ENCODE data around the gene TPK1.

Gene TPK1

DNA sequence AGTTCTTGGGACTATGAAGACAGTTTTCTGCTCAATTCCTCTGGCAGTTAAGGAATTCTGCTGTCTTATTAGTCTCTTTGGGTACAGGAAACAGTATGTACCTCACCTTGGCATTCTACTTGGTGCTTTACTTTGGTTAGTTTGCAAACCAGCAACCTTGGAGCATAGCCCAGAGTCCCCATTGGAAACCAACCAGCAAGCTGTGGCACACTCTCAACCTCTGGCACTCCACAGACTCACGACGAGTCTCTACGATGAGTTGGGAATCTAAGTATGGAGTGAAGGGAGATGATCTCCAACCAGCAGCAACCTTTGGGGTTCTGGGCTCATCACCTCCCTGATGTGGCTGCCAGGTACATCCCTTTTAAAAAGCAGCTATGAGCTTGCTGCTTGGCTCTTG lies 43.8 kb downstream of the TPK1 start:
- Histone ChIP-seq H3K36me3 (ENCODE audit: insufficient read depth) (no peaks in the 10 kb centered on the region), H3K4me2 (no peak overlapping the region), H3K27me3 (ENCODE audit: insufficient read depth, low read depth) (no peaks in the 10 kb centered on the region), H3K27ac (no peak overlapping the region), H3K4me3 (IDR thresholded peaks at IDR 0.05; ENCODE audit: insufficient read depth, low read depth, low read length) (no peak overlapping the region), H3K79me2 (ENCODE audit: insufficient read depth, low read depth) (no peaks in the 10 kb centered on the region), H2AFZ (ENCODE audit: low read depth) (no peak overlapping the region), H3K4me1 (ENCODE audit: low read depth, poor library complexity, severe bottlenecking) (no peaks in the 10 kb centered on the region), H4K20me1 (ENCODE audit: insufficient read depth) (no peaks in the 10 kb centered on the region), H3K9ac (no peak overlapping the region)
- TF ChIP-seq, protein P1, sequence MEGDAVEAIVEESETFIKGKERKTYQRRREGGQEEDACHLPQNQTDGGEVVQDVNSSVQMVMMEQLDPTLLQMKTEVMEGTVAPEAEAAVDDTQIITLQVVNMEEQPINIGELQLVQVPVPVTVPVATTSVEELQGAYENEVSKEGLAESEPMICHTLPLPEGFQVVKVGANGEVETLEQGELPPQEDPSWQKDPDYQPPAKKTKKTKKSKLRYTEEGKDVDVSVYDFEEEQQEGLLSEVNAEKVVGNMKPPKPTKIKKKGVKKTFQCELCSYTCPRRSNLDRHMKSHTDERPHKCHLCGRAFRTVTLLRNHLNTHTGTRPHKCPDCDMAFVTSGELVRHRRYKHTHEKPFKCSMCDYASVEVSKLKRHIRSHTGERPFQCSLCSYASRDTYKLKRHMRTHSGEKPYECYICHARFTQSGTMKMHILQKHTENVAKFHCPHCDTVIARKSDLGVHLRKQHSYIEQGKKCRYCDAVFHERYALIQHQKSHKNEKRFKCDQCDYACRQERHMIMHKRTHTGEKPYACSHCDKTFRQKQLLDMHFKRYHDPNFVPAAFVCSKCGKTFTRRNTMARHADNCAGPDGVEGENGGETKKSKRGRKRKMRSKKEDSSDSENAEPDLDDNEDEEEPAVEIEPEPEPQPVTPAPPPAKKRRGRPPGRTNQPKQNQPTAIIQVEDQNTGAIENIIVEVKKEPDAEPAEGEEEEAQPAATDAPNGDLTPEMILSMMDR (conservative IDR thresholded peaks at IDR 0.05; ENCODE audit: low read depth, low read length) = no peak

DNA sequence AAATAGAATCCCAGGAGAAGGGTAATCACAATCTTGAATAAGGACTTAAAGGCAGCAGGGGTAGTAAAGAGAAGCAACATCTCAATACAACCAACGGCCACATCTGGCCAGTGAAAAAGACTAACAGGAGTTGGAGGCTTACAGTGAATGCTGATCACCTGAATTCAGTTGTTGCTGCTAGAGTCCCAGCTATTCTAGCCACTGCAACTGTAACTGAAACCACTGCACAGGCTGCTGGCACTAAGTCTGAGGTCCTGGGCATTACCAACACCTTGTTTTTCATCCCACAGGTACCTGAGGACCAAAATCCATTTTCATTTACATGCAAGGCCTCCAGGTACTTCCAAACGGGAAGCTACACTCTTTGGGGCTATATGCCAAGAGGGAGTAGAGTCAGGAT lies 44.4 kb downstream of the TPK1 start:
- Histone ChIP-seq H3K4me3 (IDR thresholded peaks at IDR 0.05; ENCODE audit: insufficient read depth, low read depth, low read length) (no peak overlapping the region), H3K27me3 (ENCODE audit: insufficient read depth, low read depth) (no peaks in the 10 kb centered on the region), H3K79me2 (ENCODE audit: insufficient read depth, low read depth) (no peaks in the 10 kb centered on the region), H3K36me3 (ENCODE audit: insufficient read depth) (no peaks in the 10 kb centered on the region), H3K4me2 (no peak overlapping the region), H3K9ac (no peak overlapping the region), H2AFZ (ENCODE audit: low read depth) (no peak overlapping the region), H4K20me1 (ENCODE audit: insufficient read depth) (no peaks in the 10 kb centered on the region), H3K4me1 (ENCODE audit: low read depth, poor library complexity, severe bottlenecking) (no peaks in the 10 kb centered on the region), H3K27ac (no peak overlapping the region)
- TF ChIP-seq, protein P1 (conservative IDR thresholded peaks at IDR 0.05; ENCODE audit: low read depth, low read length) = no peak

DNA sequence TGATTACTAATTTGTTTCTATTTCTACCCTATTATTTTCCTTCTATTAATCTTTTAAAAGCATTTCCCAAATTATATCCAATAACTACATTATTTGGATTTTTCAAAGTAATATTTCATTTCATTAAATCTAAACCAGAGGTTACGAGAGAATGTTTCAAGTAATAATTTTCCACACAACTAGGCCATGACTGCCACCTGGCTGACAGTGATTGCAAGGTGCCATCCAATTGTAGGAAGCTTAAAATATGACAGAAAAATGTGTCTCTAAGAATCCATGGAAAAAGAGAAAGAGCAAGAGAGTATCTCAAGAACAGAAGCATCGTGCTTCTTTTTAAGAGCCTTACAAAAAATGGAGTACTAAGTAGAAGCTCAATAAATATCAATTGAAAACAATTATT lies 48.7 kb downstream of the TPK1 start:
- Histone ChIP-seq H3K27ac (no peak overlapping the region), H3K9ac (no peak overlapping the region), H3K27me3 (ENCODE audit: insufficient read depth, low read depth) (no peaks in the 10 kb centered on the region)

DNA sequence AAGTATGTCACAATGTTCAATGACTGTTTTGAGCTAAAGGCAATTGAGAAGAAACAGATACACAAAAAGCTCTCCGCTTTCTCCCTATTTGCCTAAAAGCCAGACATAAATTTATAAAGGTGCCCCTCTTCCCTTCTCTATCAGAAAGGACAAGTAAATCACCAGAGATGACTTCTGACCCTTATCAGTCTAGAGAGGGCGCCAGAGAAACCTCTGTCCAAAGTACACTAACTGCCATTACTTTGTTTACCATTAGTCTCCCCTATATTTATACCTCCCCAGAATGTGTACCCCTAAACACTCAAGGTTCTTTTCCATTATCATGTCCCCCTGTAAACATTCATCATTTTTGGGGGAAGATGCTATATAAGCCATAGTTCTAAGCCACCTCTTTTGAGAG lies 49.3 kb downstream of the TPK1 start:
- no peak overlapping the region for H2AFZ ChIP-seq (ENCODE audit: low read depth)
- H4K20me1 ChIP-seq (ENCODE audit: insufficient read depth) = no peaks in the 10 kb centered on the region
- no peak overlapping the region for H3K27ac ChIP-seq
- H3K27me3 ChIP-seq (ENCODE audit: insufficient read depth, low read depth) = no peaks in the 10 kb centered on the region
- TF ChIP-seq, protein P1 (conservative IDR thresholded peaks at IDR 0.05; ENCODE audit: low read depth, low read length) = peak; percentile 46; the same call in 1 of the 2 replicates
- H3K9ac ChIP-seq = no peak overlapping the region
- H3K36me3 ChIP-seq (ENCODE audit: insufficient read depth) = no peaks in the 10 kb centered on the region
- H3K4me3 ChIP-seq (IDR thresholded peaks at IDR 0.05; ENCODE audit: insufficient read depth, low read depth, low read length) = no peak overlapping the region
- H3K4me1 ChIP-seq (ENCODE audit: low read depth, poor library complexity, severe bottlenecking) = no peaks in the 10 kb centered on the region
- H3K79me2 ChIP-seq (ENCODE audit: insufficient read depth, low read depth) = no peaks in the 10 kb centered on the region
- no peak overlapping the region for H3K4me2 ChIP-seq

More for the DNA sequence above, 48.7 kb downstream of the TPK1 start:
- Histone ChIP-seq H3K4me3 (IDR thresholded peaks at IDR 0.05; ENCODE audit: insufficient read depth, low read depth, low read length) (no peak overlapping the region), H2AFZ (ENCODE audit: low read depth) (no peak overlapping the region), H4K20me1 (ENCODE audit: insufficient read depth) (no peaks in the 10 kb centered on the region), H3K79me2 (ENCODE audit: insufficient read depth, low read depth) (no peaks in the 10 kb centered on the region), H3K36me3 (ENCODE audit: insufficient read depth) (no peaks in the 10 kb centered on the region), H3K4me1 (ENCODE audit: low read depth, poor library complexity, severe bottlenecking) (no peaks in the 10 kb centered on the region), H3K4me2 (no peak overlapping the region)
- TF ChIP-seq, protein P1 (conservative IDR thresholded peaks at IDR 0.05; ENCODE audit: low read depth, low read length) = no peak
